ENCODE results near the gene DNAJC17. TPM values are rescaled to one million over a fixed set of nuclear protein-coding genes. Genes with fewer than 3 reads are reported as not detected.

DNAJC17 gene
- polyA plus RNA-seq, 4 donors = 34.2 to 40.4 (median 35.9) TPM

DNA sequence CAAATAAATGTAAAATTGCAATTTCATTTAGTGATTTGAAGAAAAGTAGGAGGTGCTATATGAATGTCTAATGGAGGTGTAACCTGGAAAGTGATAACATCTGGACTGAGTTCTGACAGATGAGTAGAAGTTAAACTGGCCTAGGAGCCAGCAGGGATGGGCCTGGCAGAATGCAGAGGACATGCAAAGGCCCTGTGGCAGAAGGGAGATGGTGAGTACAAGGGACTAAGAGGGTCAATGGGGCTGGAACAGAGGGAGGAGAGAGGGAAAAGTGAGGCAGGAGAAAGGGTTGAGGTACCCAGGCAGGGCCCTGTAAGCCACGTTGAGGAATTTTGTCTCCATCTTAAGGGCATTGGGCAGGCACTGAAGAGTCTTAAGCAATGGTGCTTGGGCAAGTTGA is 24.6 kb upstream of the DNAJC17 start:
- DNase-seq (ENCODE audit: low read depth in 4 of 4, low spot score in 3 of 4) = no peak

DNA sequence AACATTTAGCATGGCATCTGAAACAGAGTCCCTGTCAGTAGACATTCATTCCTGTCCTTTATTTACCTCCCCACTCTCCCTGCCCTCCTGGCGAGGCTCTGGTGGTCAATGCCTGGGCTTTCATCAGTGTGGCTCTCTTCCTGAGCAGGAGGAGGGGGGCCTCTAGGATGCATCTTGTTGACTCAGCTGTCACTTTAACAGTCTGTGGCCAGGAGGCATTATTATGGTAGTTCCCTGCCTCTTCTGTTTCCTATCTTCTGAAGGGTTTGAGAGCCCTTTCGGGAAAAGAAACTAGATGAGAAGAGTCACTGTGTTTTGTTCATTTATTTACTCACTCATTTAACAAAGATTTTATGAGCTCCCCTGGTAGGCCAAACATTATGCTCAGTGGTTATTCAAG is 23.6 kb upstream of the DNAJC17 start:
- DNase-seq (ENCODE audit: low read depth in 4 of 4, low spot score in 3 of 4) = no peak

DNA sequence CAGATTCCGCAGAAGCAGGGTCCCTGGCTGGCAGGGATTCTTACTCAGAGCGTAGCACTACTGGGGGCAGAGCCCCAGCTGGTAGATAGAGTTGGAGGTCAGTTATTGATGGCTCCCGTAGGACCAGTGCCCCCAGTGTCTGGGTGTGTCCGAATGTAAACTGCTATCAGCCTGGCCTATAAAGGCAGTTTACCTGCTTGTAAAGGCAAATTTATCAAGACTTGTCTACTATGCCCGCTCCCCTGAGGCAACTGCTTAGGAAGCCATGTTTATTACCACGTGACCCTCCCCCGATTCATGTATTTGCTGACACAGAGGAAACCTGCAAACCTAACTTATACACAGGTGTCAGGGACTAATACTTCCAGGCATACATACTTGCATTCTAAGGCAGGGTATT is 21.8 kb upstream of the DNAJC17 start:
- DNase-seq (ENCODE audit: low read depth in 4 of 4, low spot score in 3 of 4) = no peak

DNA sequence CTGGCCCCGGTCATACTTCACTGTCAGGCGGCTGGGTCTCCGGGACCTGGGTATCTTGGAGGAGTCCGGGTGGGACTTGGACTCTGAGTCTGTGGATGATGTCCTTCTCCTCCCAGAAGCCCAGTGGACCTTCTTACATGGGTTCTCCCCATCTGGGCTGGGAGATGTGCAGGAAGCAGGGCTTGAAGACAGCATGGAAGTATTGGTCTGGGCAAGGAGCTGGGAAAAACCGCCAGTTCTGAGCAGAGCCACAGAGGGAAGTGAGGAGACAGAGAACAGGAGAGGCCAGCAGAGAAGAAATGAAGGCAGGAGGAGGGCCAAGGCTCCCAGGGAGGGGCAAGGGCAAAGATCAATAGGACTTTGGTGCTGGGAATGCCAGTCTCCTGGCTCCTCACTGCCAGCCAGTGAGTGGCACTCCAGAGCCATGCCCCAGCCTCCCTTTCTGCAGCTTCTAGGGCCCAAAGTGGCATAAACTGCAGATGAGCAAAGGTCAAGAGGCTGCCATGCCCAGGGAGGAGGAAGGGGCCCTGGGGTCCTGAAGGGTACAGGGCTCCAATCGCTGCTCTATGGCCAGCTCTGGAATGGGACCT is 21.3 kb upstream of the DNAJC17 start, which contains the start of gene PPP1R14D:
TSS of gene PPP1R14D (minus strand) at position 262 of the 590 bp plus-strand sequence. CDS start at position 195, 67 bp downstream.
- no peak for DNase-seq (ENCODE audit: low read depth in 4 of 4, low spot score in 3 of 4)

DNA sequence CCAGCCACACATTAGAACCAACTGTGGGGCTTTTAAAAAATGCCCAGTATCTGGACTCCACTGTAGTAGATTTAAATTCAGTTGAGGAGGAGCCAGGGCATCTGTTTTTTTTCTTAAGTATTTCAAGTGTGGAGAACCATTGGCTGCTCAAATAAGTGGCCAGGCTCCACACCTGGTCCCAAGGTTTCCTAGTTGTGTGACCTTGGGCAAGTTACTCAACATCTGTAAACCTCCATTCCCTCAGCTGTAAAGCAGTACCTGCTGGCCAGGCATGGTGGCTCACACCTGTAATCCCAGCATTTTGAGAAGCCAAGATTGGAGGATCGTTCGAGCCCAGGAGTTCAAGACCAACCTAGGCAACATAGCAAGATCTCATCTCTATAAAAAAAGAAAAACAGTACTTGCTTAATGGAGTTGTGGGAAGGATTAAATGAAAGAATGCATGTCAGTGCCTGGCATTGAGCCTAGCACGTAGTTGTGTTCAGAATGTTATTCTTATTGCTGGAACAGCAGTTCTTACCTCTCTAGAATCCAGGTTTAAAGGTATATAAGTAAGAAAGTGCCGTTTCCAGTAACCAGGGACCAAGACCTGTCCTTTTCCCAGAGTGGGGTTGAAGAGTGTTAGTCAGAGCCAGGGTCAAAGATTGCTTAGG is 19.3 kb upstream of the DNAJC17 start:
- no peak for DNase-seq (ENCODE audit: low read depth in 4 of 4, low spot score in 3 of 4)

DNA sequence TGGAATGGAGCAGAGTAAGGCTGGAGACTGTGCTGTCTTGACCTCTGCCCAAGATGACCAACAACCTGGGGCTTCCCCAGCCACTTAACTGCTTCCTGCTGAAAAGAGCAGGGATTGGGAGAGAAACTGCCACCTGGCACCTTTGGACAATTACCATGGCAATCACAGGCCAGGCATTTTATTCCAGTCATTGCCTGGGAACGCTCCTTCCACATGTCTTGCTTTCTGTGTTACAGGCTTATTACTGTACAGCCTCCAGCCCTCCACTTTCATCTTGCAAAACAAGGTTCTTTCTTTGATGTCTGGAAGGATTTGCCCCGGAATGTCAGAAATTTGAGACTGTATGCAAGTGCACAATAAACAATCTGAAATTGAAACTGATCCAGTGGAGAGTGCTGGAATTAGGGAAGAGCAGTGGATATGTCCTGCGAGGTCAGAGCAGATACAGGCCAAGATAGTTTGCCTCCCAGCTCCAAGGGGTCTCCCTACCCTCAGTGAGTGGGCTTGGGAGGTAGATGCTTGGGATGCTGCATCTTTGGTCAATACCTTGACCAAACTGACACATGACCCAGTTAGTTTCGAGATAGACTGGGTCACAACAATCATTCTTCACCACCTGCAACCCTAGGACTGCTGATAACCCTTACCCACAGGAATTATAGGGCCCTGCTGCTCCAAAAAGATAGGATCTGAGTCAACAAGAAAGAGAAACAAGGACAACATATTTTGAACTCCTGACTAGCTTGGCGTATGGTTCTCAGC is 18.6 kb upstream of the DNAJC17 start:
- no peak for DNase-seq (ENCODE audit: low read depth in 4 of 4, low spot score in 3 of 4)

DNA sequence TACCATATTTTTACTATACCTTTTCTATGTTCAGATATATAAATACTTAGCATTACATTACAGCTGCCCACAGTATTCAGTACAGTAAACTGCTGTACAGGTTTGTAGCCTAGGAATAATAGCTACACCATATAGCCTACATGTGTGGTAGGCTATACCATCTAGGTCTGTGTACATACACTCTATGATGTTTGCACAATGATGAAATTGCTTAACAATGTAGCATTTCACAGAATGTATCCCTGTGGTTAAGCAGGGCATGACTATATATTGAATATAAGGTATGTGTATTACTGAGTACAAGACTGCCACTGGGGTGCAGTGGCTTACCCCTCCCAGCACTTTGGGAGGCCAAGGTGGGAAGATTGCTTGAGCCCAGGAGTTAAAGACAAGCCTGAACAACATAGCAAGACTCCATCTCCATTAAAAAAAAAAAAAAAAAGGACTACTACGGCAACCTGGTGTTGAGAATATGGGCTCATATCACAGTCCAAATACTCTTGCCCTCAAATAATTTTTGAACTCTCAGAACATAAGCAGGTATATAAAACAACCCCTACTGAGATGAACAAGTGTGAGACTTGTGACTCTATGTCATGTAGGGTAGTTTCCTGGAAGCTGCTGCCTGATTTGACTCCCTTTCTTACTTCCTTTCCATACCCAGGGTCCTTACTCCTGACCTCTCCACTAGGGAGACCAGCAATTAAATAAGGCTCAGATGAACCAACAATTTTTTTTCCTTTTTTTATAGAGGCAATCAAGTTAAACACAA is 16.5 kb upstream of the DNAJC17 start:
- DNase-seq (ENCODE audit: low read depth in 4 of 4, low spot score in 3 of 4) = no peak

DNA sequence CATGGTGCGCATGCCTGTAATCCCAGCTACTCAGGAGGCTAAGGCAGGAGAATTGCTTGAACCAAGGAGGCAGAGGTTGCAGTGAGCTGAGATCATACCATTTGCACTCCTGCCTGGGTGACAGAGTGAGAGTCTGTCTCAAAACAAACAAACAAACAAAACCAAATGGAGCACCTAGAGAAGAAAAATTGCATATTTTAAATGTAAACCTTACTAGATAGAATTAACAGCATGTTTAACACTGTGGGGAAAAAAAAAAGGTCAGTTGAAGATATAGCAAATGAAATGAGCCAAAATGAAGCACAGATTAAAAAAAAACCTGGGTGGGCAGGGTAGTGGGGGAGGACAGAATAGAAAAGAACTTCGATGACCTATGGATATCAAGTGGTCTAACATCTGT is 13.9 kb upstream of the DNAJC17 start:
- DNase-seq (ENCODE audit: low read depth in 4 of 4, low spot score in 3 of 4) = no peak

DNA sequence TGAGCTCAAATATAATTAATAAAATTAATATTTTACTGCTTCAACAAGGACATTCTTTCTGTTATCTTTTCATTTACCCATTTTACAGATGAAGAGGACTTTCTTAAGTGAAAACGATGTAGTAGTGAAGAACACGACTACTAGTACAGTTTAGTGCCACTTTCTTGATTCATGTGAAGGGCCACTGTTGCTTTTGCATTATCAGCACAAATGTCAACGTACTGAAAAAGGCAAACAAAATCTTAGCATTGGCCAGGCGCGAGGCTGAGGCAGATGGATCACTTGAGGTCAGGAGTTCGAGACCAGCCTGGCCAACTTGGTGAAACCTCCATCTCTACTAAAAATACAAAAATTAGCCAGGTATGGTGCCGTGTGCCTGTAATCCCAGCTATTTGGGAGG is 11.8 kb upstream of the DNAJC17 start:
- DNase-seq (ENCODE audit: low read depth in 4 of 4, low spot score in 3 of 4) = no peak

DNA sequence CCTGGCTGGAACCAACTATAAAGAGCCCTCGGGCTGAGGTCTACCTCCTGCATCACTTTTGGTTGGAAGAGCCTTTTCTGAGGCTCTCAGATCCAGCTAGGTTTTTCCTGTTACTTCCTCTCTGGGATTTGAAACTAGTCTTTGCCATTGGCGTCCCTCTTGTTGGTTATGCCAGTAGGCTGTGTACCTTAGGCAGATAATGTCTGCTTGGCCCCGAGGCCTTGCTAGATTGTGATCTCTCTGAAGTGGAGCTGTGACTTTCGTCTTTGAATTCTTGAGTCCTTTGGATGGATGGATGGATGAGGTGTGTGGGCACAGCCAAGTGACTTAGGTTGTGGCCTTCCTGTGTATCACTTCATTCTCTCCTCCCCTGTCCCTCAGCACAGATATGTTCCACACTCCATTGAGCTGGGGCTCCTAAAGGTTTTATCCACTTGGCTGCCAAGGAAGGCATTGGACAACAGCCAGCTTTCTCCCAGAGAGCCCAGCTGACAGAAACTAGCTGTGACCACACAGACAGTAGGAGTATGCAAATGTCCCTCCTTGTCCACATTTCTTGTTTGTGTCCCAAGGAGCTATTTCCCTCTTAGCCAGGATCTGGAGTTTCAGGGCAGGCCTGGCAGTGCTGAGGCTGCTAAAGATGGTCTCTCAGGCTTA is 7.9 kb upstream of the DNAJC17 start:
- DNase-seq (ENCODE audit: low read depth in 4 of 4, low spot score in 3 of 4) = peak in 1 of 4 donors; percentile 36

DNA sequence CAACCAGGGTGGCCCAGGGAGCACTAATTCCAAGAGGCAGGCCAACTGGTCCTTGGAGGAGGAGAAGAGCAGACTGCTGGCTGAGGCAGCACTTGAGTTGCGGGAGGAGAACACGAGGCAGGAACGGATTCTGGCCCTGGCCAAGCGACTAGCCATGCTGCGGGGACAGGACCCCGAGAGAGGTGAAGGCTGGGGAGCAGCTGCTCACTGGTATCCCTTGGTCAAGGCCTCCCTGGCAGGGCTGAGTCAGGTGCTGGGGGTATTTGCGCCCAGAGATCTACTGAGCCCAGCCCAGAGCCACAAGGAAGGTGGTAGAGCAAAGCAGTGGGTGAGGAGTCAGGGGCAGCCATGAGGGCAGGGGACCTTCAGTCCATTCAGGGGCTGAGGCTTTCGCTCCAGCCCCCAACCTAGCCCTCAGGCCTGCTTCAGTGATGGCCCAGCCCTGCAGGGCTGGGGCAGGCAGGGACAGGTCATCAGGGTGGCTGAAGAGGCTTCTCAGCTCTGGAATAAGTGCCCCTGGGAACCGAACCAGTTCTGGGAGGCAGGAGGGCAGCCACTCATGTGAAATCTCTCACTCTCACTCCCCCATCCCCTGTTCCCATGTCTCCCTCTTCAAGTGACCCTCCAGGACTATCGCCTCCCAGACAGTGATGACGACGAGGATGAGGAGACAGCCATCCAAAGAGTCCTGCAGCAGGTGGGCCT is 5.6 kb upstream of the DNAJC17 start:
- DNase-seq (ENCODE audit: low read depth in 4 of 4, low spot score in 3 of 4) = no peak

DNA sequence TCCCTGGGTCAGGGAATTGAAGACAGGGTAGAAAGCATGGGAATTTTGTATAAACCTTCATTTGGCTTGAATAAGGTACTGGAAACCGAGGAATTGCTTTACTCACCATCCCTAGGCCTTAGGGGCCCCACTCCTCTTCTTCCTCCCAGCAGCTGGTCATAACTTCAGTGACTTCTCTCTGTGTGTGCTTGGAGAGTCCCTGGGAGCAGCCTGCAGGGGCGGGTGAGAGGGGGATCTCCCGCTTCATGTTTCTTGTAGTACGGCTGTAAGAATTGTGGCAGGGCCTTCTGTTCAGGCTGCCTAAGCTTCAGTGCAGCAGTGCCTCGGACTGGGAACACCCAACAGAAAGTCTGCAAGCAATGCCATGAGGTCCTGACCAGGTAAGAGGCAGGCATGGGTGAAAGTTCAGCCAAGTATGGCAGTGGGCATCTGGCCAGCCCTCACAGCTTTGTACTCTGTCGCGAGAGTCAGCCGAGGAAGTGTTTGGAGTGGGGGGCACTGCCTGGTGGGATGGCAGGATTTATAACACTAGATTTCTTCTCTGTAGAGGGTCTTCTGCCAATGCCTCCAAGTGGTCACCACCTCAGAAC is 1.7 kb upstream of the DNAJC17 start:
- DNase-seq (ENCODE audit: low read depth in 4 of 4, low spot score in 3 of 4) = no peak

DNA sequence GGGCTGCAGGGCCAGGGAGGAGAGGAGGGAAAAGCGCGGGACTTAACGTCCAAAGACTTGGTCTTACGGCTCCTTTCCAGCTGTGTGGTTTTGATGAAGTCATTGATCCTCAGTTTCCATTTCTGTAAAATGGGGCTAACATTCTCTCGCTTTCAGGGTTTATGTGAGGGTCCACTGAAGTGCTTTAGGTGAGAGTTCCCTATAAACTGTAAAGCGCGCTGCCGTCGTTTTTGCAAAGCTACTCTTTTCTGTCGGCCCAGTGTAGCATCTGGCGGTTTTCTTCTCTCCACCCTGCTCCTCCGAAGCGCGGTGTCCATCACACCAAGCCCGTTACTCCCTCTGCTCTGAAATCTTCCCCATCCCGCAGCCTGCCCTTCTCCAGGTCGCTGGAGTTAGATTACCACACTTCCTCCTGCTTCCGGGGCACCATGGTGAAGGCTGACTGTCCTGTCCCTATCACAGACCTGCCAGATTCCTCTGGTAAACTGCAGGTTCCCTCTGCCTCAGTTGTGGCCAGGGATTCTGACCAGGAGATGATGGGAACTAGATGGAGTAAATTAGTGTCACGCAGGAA is 702 bp upstream of the DNAJC17 start:
- peak in 1 of 4 donors; percentile 26 for DNase-seq (ENCODE audit: low read depth in 4 of 4, low spot score in 3 of 4)

DNA sequence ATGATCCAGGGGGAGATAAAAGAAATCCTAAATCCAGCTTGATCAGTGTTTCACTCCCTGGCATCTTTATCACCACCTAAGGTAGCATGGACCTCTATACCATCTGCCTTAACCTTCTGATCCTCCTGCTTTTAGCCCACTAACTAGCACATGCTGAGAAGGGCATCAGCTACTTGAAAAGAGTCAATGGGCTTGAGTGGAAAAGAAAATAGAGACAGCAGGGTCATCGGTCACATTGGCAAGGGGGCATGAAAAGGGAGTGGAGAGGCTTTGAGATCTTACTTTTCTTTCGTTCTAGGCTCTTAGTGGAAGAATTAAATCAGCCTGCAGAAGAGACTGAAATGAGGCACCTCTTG is 623 bp downstream of the DNAJC17 start:
- DNase-seq (ENCODE audit: low read depth in 4 of 4, low spot score in 3 of 4) = no peak

DNA sequence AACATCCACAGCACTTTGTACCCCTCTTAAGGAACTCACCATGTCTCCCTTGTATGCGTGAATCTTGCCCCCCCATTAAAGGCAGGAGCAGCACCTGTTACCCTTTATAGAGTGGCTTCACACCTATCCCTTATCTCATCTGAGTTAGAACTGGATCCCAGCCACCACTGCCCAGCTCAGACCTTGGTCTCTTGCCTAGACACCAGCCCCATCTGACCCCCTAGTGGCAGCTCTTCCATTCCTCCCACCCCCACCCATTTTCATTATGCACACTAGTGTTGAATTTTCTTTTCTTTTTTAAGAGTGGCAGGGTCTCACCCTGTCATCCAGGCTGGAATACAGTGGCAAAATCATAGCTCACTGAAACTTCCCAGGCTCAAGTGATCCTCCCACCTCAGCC is 3.6 kb downstream of the DNAJC17 start:
- no peak for DNase-seq (ENCODE audit: low read depth in 4 of 4, low spot score in 3 of 4)

DNA sequence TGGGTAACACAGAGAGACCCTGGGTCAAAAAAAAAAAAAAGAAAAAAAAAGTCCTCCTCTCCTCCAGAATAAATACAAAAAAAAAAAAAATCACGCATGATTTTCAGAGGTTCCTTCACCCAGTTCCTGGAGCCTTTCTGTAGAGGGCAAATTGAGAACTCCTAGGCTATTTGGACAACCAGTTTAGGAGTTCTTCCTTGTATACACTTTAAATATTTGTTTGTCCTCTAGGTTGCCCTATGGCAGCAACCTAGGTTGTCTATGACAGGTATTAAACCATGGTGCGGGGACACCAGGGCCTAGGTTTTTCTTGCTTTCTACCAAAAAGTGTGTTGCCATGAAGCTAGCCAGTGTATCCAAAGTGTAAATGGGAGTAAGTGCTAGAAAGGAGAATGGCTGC is 4.2 kb downstream of the DNAJC17 start:
- DNase-seq (ENCODE audit: low read depth in 4 of 4, low spot score in 3 of 4) = no peak

DNA sequence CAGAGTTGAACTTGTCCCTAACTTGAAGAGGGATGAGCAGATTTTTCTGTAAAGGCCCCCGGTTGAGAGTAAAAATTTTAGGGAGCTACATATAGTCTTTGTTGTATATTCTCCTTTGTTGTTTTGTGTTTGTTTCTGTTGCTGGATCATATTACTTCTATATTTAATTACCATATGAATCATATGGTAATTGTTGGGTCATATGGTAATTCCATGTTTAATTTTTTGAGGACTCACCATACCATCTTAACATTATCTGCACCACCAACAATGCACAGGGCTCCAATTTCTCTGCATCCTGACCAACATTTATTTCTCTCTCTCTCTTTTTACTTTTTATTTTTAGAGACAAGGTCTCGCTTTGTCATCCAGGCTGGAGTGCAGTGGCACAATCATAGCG is 7.8 kb downstream of the DNAJC17 start:
- no peak for DNase-seq (ENCODE audit: low read depth in 4 of 4, low spot score in 3 of 4)

DNA sequence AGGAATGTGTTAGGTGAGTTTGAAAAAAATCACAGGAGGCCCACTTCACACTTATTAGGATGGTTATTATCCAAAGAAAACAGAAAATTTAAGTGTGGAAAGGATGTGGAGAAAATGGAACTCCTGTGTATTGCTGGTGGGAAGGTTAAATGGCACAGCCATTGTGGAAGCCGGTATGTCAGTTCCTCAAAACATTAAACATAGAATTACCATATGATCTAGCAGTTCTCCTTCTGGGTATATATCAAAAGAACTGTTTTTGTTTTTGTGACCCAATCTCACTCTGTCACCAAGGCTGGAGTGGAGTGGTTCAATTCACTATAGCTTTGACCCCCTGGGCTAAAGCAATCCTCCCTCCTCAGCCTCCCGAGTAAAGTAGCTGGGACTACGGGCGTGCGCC is 10.8 kb downstream of the DNAJC17 start:
- DNase-seq (ENCODE audit: low read depth in 4 of 4, low spot score in 3 of 4) = no peak

DNA sequence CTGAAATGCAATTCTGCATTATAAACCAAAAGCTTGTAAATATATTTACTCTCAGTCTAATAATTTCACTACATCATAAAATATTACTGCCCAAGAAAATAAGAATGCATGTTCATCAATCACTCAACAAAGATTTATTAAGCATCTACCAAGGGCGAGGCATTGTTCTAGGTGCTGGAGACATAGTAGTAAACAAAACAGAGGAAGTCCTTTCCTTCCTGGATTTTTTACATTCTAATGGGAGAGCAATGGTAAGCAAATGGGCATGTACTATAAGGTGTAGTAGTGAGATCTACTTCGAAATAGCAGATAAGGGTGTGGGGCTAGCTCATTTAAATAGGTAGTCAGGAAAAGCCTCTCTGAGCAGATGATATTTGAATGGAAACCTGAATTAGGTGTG is 11.2 kb downstream of the DNAJC17 start:
- no peak for DNase-seq (ENCODE audit: low read depth in 4 of 4, low spot score in 3 of 4)

All from right renal pelvis (tissue), 4 donors.